MM.1S (cell line): ENCODE results near the gene STK32B.

Experiments used
- CTCF ChIP-seq: fragments of 300-600 bp; sonication (generic); IDR thresholded peaks from 2 replicates; pipeline ENCODE4 v1.5.1; 2016; ENCODE audit warnings: antibody characterized with exemption, low read length, mixed read lengths
- EZH2phosphoT487 ChIP-seq: fragments of 300-600 bp; sonication (generic); IDR thresholded peaks from 2 replicates; pipeline ENCODE4 v1.6.1; 2018; ENCODE audit warnings: antibody characterized with exemption, low read length

GRCh38 chr4:5209862-5210261 is 158.6 kb downstream of the STK32B start:
- TF ChIP-seq CTCF (no peak), EZH2phosphoT487 (no peak)
